Keratinocyte (primary cell): ENCODE data around the gene VTI1A. TPM values are rescaled to one million over a fixed set of nuclear protein-coding genes. Genes with fewer than 3 reads are reported as not detected.

ENCODE experiments used
- DNase-seq: peaks from one replicate; pipeline ENCODE4 v3.0.0-alpha.2; 2011; ENCODE audit warnings: low read depth, missing footprints, low spot score
- FAIRE-seq: peaks from 2 replicates; lab custom pipeline; 2011; peaks lifted over from hg19 to GRCh38; lab: Jason Lieb, UNC
- H2AFZ ChIP-seq: 2 replicates; pipeline ENCODE4 v1.6.0; 2012; ENCODE audit warnings: low read length, control low read depth, inconsistent platforms; ENCODE audit not compliant: control insufficient read depth
- H3K27ac ChIP-seq: 2 replicates; pipeline ENCODE4 v1.5.1; 2011; ENCODE audit warnings: low read length; ENCODE audit not compliant: control insufficient read depth, insufficient read depth
- H3K27me3 ChIP-seq: 3 replicates; pipeline ENCODE4 v1.6.0; 2011; ENCODE audit warnings: low read length; ENCODE audit not compliant: control insufficient read depth, insufficient read depth; ENCODE audit errors: extremely low read depth
- H3K36me3 ChIP-seq, 2 experiments: 2 replicates in 1 of 2; 3 replicates in 1 of 2; pipeline ENCODE4 v1.5.1; 2011; ENCODE audit warnings: low read length in 2 of 2, mild to moderate bottlenecking in 1 of 2; ENCODE audit not compliant: control insufficient read depth in 2 of 2, insufficient read depth in 2 of 2; ENCODE audit errors: extremely low read depth in 1 of 2
- H3K4me1 ChIP-seq: 3 replicates; pipeline ENCODE4 v1.5.1; 2011; ENCODE audit warnings: low read length; ENCODE audit not compliant: control insufficient read depth, insufficient read depth; ENCODE audit errors: extremely low read depth
- H3K4me2 ChIP-seq: 3 replicates; pipeline ENCODE4 v1.6.0; 2011; ENCODE audit warnings: low read depth, low read length; ENCODE audit not compliant: control insufficient read depth, insufficient read depth; ENCODE audit errors: extremely low read depth
- H3K4me3 ChIP-seq, 3 experiments: fragments of 200-600 bp in 1 of 3; sonication (generic) in 1 of 3; 2 replicates in 2 of 3; 3 replicates in 1 of 3; pipeline ENCODE4 v1.5.1; 2011 to 2016; ENCODE audit warnings: low read length in 3 of 3, mild to moderate bottlenecking in 3 of 3, control low read depth in 2 of 3, inconsistent platforms in 1 of 3, low read depth in 1 of 3, mixed read lengths in 1 of 3, mixed run types in 1 of 3, moderate library complexity in 1 of 3; ENCODE audit not compliant: control insufficient read depth in 2 of 3, insufficient read depth in 2 of 3; ENCODE audit errors: extremely low read depth in 1 of 3
- H3K79me2 ChIP-seq: 2 replicates; pipeline ENCODE4 v1.6.0; 2012; ENCODE audit warnings: low read length; ENCODE audit not compliant: control insufficient read depth, insufficient read depth
- H3K9ac ChIP-seq: 3 replicates; pipeline ENCODE4 v1.6.0; 2011; ENCODE audit warnings: low read length; ENCODE audit not compliant: control insufficient read depth, insufficient read depth; ENCODE audit errors: extremely low read depth
- H3K9me1 ChIP-seq: 3 replicates; pipeline ENCODE4 v1.6.0; 2011; ENCODE audit warnings: low read length; ENCODE audit not compliant: control insufficient read depth, insufficient read depth; ENCODE audit errors: extremely low read depth
- H3K9me3 ChIP-seq: 2 replicates; pipeline ENCODE4 v1.5.1; 2012; ENCODE audit warnings: low read depth, low read length; ENCODE audit not compliant: control insufficient read depth
- H4K20me1 ChIP-seq: 3 replicates; pipeline ENCODE4 v1.6.0; 2011; ENCODE audit warnings: low read length; ENCODE audit not compliant: control insufficient read depth, insufficient read depth; ENCODE audit errors: extremely low read depth
- CTCF ChIP-seq, 3 experiments: IDR thresholded peaks in 1 of 3; conservative IDR thresholded peaks in 1 of 3; optimal IDR thresholded peaks in 1 of 3; 2 replicates in 2 of 3; 3 replicates in 1 of 3; pipeline versions ENCODE3 to v1.5.1; 2011; ENCODE audit warnings: low read length in 3 of 3, mild to moderate bottlenecking in 3 of 3, moderate library complexity in 2 of 3, control low read depth in 1 of 3, inconsistent platforms in 1 of 3; ENCODE audit not compliant: insufficient read depth in 2 of 3; ENCODE audit errors: extremely low read depth in 1 of 3
- EZH2 ChIP-seq: IDR thresholded peaks from one replicate; pipeline ENCODE4 v1.6.1; 2012; ENCODE audit warnings: inconsistent platforms, mild to moderate bottlenecking, low read length, moderate library complexity
- dilution Hi-C: fragments of 300-500 bp; cut with MboI; formaldehyde crosslinking; loops from one replicate; pipeline ENCODE4 v1.7.0; 2020; ENCODE audit warnings: low sequenced_read_pairs; ENCODE audit not compliant: extremely low pct_ligation_motif_present
- polyA plus RNA-seq, 5 experiments: library from polyadenylated mRNA; depleted of rRNA in 3 of 5; stranded (reverse) in 3 of 5; stranded (forward) in 1 of 5; unstranded in 1 of 5; fragments of >200 nt; gene quantifications; 1 replicate in 1 of 5; 2 replicates in 3 of 5; 3 replicates in 1 of 5; pipeline versions ENCODE4 v1.2.1 to v1.2.3, GENCODE V29; 2011 to 2012; ENCODE audit warnings: missing spikeins in 2 of 5, low read depth in 1 of 5, low replicate concordance in 1 of 5

VTI1A gene
- polyA plus RNA-seq, 1 donor (not counting 4 experiments of a cell fraction or from before 2014, with no cell fraction given), result 18.5 TPM

- dilution Hi-C loops, result no loop called here
- H3K9ac ChIP-seq, result no peak overlapping the region
- no peak overlapping the region for H3K4me2 ChIP-seq
- TF ChIP-seq CTCF (optimal IDR thresholded peaks at IDR 0.05 in 1 of 3, IDR thresholded peaks at IDR 0.05 in 1 of 3, conservative IDR thresholded peaks at IDR 0.05 in 1 of 3; ENCODE audit: extremely low read depth in 1 of 3, insufficient read depth in 2 of 3, low read length in 3 of 3) (no peak), EZH2 (no peak)
- no peaks in the 10 kb centered on the region for H3K79me2 ChIP-seq
- no peaks in the 10 kb centered on the region for H3K4me1 ChIP-seq
- H3K27ac ChIP-seq, result no peak overlapping the region
- FAIRE-seq, result no peak
- no peaks in the 10 kb centered on the region for H3K9me1 ChIP-seq
- no peaks in the 10 kb centered on the region for H3K27me3 ChIP-seq
- DNase-seq, result no peak
- no peaks in the 10 kb centered on the region for H3K36me3 ChIP-seq
- H2AFZ ChIP-seq, result no peak overlapping the region
- H3K9me3 ChIP-seq, result no peaks in the 10 kb centered on the region
- H3K4me3 ChIP-seq, result no peak overlapping the region
- H4K20me1 ChIP-seq, result no peaks in the 10 kb centered on the region
Measured at GRCh38 chr10:112421731-112422130, 25.3 kb upstream of the VTI1A start.

DNA sequence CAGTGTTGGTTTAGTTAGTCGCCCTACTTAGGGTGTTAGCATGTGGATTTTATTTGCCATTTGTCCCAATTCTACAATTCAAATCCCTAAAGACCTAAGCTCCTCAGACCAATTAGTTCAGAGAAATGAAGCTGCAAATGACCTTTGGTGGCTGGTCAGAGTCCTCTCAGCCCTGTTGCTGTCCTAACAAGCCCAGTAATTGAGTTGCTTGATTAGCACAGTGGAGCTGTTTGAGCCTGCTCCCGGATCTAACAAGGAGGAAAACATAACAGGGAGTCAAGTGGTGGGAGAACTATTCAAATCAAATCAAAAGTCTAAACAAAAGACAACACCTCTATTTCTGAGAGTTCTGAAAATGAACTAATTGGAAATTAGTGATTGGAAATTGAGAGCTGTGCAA is 22.4 kb upstream of the VTI1A start:
- dilution Hi-C loops, result no loop called here
- Histone ChIP-seq H3K4me2 (no peak overlapping the region), H2AFZ (no peak overlapping the region), H3K27me3 (no peaks in the 10 kb centered on the region), H3K9me1 (no peaks in the 10 kb centered on the region), H3K79me2 (no peaks in the 10 kb centered on the region), H3K4me1 (no peaks in the 10 kb centered on the region), H3K9me3 (no peaks in the 10 kb centered on the region), H4K20me1 (no peaks in the 10 kb centered on the region), H3K36me3 (peaks cover 3 to 4% of the 10 kb centered on the region in 2 experiments), H3K27ac (no peak overlapping the region), H3K4me3 (no peak overlapping the region), H3K9ac (no peak overlapping the region)
- TF ChIP-seq CTCF (optimal IDR thresholded peaks at IDR 0.05 in 1 of 3, IDR thresholded peaks at IDR 0.05 in 1 of 3, conservative IDR thresholded peaks at IDR 0.05 in 1 of 3; ENCODE audit: extremely low read depth in 1 of 3, insufficient read depth in 2 of 3, low read length in 3 of 3), result no peak
- TF ChIP-seq EZH2, result no peak
- DNase-seq (no peak), FAIRE-seq (no peak)
